IMR-90 (cell line): ENCODE measurements around the gene TMEM163. TPM values are rescaled to one million over a fixed set of nuclear protein-coding genes. Genes with fewer than 3 reads are reported as not detected.

Source experiments
- ATAC-seq: fragments of 200-7000 bp; cut with Tn5 transposase; 2 replicates; pipeline ENCODE4 v1.9.1; 2020; ENCODE audit warnings: low read depth, mild to moderate bottlenecking, moderate library complexity
- BruUV-seq: library from RNA; stranded (reverse); fragments of 400-500 nt; replicated peaks from 2 replicates; lab custom pipeline; 2021; lab: Mats Ljungman, UMichigan
- CTCF ChIA-PET: fragments of 300-600 bp; formaldehyde crosslinking; extraction: SDS; loops from one replicate; lab custom pipeline; 2021; ENCODE audit warnings: antibody characterized with exemption; lab: Yijun Ruan, JAX
- POLR2A ChIA-PET: fragments of 300-600 bp; sonication (Branson Sonifier 250); formaldehyde crosslinking; loops from one replicate; lab custom pipeline; 2022; ENCODE audit warnings: antibody characterized with exemption; ENCODE audit not compliant: unreplicated experiment; lab: Charles Lee
- DNase-seq: peaks from one replicate; pipeline ENCODE4 v3.0.0; 2013
- H2AFZ ChIP-seq: replicated peaks from 2 replicates; pipeline ENCODE3; 2013; ENCODE audit warnings: low read length, mild to moderate bottlenecking; ENCODE audit not compliant: poor library complexity
- H2AK5ac ChIP-seq: 2 replicates; pipeline ENCODE4 v1.6.1; 2013; ENCODE audit warnings: low read depth, low read length, inconsistent platforms
- H2AK9ac ChIP-seq: replicated peaks from 2 replicates; pipeline ENCODE3; 2013; ENCODE audit warnings: mild to moderate bottlenecking, low read depth, low read length, moderate library complexity; ENCODE audit not compliant: poor library complexity
- H2BK120ac ChIP-seq: 2 replicates; pipeline ENCODE4 v1.6.1; 2013; ENCODE audit warnings: low read depth, low read length, inconsistent platforms
- H2BK15ac ChIP-seq: 3 replicates; pipeline ENCODE4 v1.6.1; 2013; ENCODE audit warnings: low read depth, low read length, inconsistent platforms
- H2BK20ac ChIP-seq: 2 replicates; pipeline ENCODE4 v1.6.1; 2013; ENCODE audit warnings: low read depth, mild to moderate bottlenecking, inconsistent platforms, low read length, moderate library complexity
- H2BK5ac ChIP-seq: 2 replicates; pipeline ENCODE4 v1.6.1; 2013; ENCODE audit warnings: mild to moderate bottlenecking, low read depth, low read length, inconsistent platforms; ENCODE audit not compliant: poor library complexity, severe bottlenecking
- H3K14ac ChIP-seq: replicated peaks from 2 replicates; pipeline ENCODE4 v1.6.1; 2013; ENCODE audit warnings: low read depth, low read length, inconsistent platforms
- H3K18ac ChIP-seq: 2 replicates; pipeline ENCODE4 v1.6.1; 2013; ENCODE audit warnings: low read depth, low read length, control low read depth
- H3K23ac ChIP-seq: 2 replicates; pipeline ENCODE4 v1.6.1; 2013; ENCODE audit warnings: low read depth, low read length, inconsistent platforms
- H3K27ac ChIP-seq: 2 replicates; pipeline ENCODE4 v1.5.1; 2013; ENCODE audit warnings: mild to moderate bottlenecking, control low read depth, low read length; ENCODE audit not compliant: insufficient read depth
- H3K27me3 ChIP-seq: 2 replicates; pipeline ENCODE4 v1.6.1; 2013; ENCODE audit warnings: low read length; ENCODE audit not compliant: control insufficient read depth, insufficient read depth
- H3K36me3 ChIP-seq: 2 replicates; pipeline ENCODE4 v1.6.1; 2013; ENCODE audit warnings: low read length, mixed read lengths; ENCODE audit not compliant: control insufficient read depth, insufficient read depth
- H3K4ac ChIP-seq: 2 replicates; pipeline ENCODE4 v1.6.1; 2013; ENCODE audit warnings: low read depth, low read length, inconsistent platforms
- H3K4me1 ChIP-seq: 2 replicates; pipeline ENCODE4 v1.6.1; 2013; ENCODE audit warnings: low read length, mixed read lengths; ENCODE audit not compliant: control insufficient read depth, insufficient read depth
- H3K4me2 ChIP-seq: 2 replicates; pipeline ENCODE4 v1.6.1; 2013; ENCODE audit warnings: low read depth, mild to moderate bottlenecking, control low read depth, low read length, moderate library complexity
- H3K4me3 ChIP-seq: 2 replicates; pipeline ENCODE4 v1.5.1; 2013; ENCODE audit warnings: low read depth, mild to moderate bottlenecking, control low read depth, low read length, moderate library complexity; ENCODE audit not compliant: insufficient read depth
- H3K56ac ChIP-seq: 2 replicates; pipeline ENCODE4 v1.6.1; 2013; ENCODE audit warnings: low read length, inconsistent platforms; ENCODE audit not compliant: insufficient read depth; ENCODE audit errors: extremely low read depth
- H3K79me1 ChIP-seq, 2 experiments: 2 replicates each; pipeline ENCODE4 v1.6.1; 2013; ENCODE audit warnings: low read length in 2 of 2, inconsistent platforms in 1 of 2, low read depth in 1 of 2
- H3K9ac ChIP-seq: 2 replicates; pipeline ENCODE4 v1.6.1; 2013; ENCODE audit warnings: low read depth, low read length, control low read depth
- H3K9me1 ChIP-seq: 2 replicates; pipeline ENCODE4 v1.6.1; 2013; ENCODE audit warnings: low read length, inconsistent platforms; ENCODE audit not compliant: insufficient read depth
- H3K9me3 ChIP-seq: 2 replicates; pipeline ENCODE4 v1.6.1; 2013; ENCODE audit warnings: low read length; ENCODE audit not compliant: control insufficient read depth, insufficient read depth
- H4K20me1 ChIP-seq: 2 replicates; pipeline ENCODE4 v1.6.1; 2013; ENCODE audit warnings: low read length, inconsistent platforms; ENCODE audit not compliant: insufficient read depth
- H4K5ac ChIP-seq: 2 replicates; pipeline ENCODE4 v1.6.1; 2013; ENCODE audit warnings: mild to moderate bottlenecking, low read depth, low read length, control low read depth
- H4K8ac ChIP-seq, 2 experiments: 2 replicates each; pipeline ENCODE4 v1.6.1; 2013; ENCODE audit warnings: low read depth in 2 of 2, low read length in 2 of 2, control low read depth in 1 of 2, inconsistent platforms in 1 of 2
- H4K91ac ChIP-seq: 2 replicates; pipeline ENCODE4 v1.6.1; 2013; ENCODE audit warnings: low read depth, low read length, inconsistent platforms; ENCODE audit not compliant: insufficient read depth
- FOS ChIP-seq: fragments of 150-350 bp; IDR thresholded peaks from 2 replicates; pipeline ENCODE4 v1.6.1; 2016; ENCODE audit warnings: low read depth, low read length
- MAFK ChIP-seq: IDR thresholded peaks from 2 replicates; pipeline ENCODE4 v1.6.1; 2012; ENCODE audit warnings: low read depth, low read length, improper control_type of control experiment
- NFE2L2 ChIP-seq: fragments of 150-350 bp; IDR thresholded peaks from 2 replicates; pipeline ENCODE4 v1.6.1; 2016; ENCODE audit warnings: low read depth, mild to moderate bottlenecking, low read length
- WGBS, 2 experiments: methylation state at CpG; one replicate each; pipeline versions ENCODE4 v1.1.5 to v1.1.7; 2013; ENCODE audit warnings: missing lambda C conversion rate in 2 of 2; ENCODE audit not compliant: insufficient read length in 1 of 2; ENCODE audit errors: extremely low coverage in 2 of 2; 5-methylcytosine and 5-hydroxymethylcytosine counted together
- dilution Hi-C: fragments of 300-500 bp; cut with HindIII; formaldehyde crosslinking; loops from one replicate; pipeline ENCODE4 v1.14.3; 2018; ENCODE audit warnings: low sequenced_read_pairs; ENCODE audit not compliant: unreplicated experiment
- in situ Hi-C: fragments of 300-500 bp; cut with MboI; formaldehyde crosslinking; loops from 3 replicates; pipeline ENCODE4 v1.14.3; 2019; ENCODE audit warnings: low sequenced_read_pairs, inconsistent platforms, mixed read lengths
- intact Hi-C: fragments of 100-400 bp; cut with micrococcal nuclease; formaldehyde crosslinking; loops from 2 replicates; pipeline ENCODE4 v1.10.0; 2022
- polyA plus RNA-seq, 3 experiments: library from polyadenylated mRNA; depleted of rRNA; stranded (reverse); fragments of >200 nt; gene quantifications; 2 replicates each; pipeline ENCODE4 v1.2.3, GENCODE V29; 2012; ENCODE audit warnings: low replicate concordance in 1 of 3
- total RNA-seq: library from RNA; depleted of rRNA; stranded (reverse); fragments of >200 nt; gene quantifications from 2 replicates; pipeline ENCODE4 v1.2.3, GENCODE V29; 2012
- TF ChIP-seq, protein P1 (sequence below): fragments of 150-350 bp; IDR thresholded peaks from 2 replicates; pipeline ENCODE4 v1.6.1; 2017; ENCODE audit warnings: mild to moderate bottlenecking, antibody characterized with exemption, low read length, low read depth

The TMEM163 gene
- total and polyA plus RNA-seq, 2 of the 4 experiments (the other 2 are of a cell fraction): not detected

DNA sequence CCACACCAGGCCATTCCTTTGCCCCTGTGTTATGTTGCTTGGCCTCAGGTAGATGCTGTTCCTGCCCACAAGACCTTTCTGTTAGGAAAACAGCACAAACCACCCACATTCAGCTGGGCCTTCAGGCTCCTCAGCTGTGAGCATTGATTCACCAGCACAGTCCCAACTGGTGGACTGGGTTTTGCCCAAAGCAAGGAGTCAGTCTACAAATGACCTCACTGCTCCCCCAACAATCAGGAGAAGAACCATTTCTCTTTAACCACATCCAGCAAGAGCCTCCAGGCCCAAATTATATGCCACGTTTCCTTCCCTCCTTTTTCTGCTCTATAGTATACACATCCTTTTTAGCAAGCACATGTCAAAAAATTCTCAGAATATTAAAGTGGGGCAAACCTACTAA, 5.2 kb downstream of the TMEM163 start:
- ATAC-seq: no peak
- Histone ChIP-seq H2AFZ (no peak overlapping the region), H3K23ac (no peak overlapping the region), H4K5ac (no peak overlapping the region), H2BK20ac (no peak overlapping the region), H3K36me3 (no peaks in the 10 kb centered on the region), H3K14ac (no peak overlapping the region), H2AK5ac (no peak overlapping the region), H3K56ac (no peak overlapping the region), H3K4me1 (no peaks in the 10 kb centered on the region), H2BK15ac (no peak overlapping the region), H3K27me3 (peaks cover 36% of the 10 kb centered on the region), H3K9me3 (no peaks in the 10 kb centered on the region), H4K91ac (no peak overlapping the region), H4K20me1 (no peaks in the 10 kb centered on the region), H3K9ac (no peak overlapping the region), H4K8ac (no peak overlapping the region), H3K18ac (no peak overlapping the region), H2BK120ac (no peak overlapping the region), H3K9me1 (no peaks in the 10 kb centered on the region), H3K79me1 (no peaks in the 10 kb centered on the region), H3K4me3 (no peak overlapping the region), H2BK5ac (no peak overlapping the region), H3K4ac (no peak overlapping the region), H2AK9ac (no peak overlapping the region), H3K27ac (no peak overlapping the region), H3K4me2 (no peak overlapping the region)
- intact Hi-C loops (no loop called here), dilution Hi-C loops (no loop called here), in situ Hi-C loops (no loop called here)
- WGBS, 2 experiments: no CpG with 5 or more reads among the region's 1 CpG
- ChIA-PET CTCF (no interaction called here), POLR2A (no interaction called here)
- TF ChIP-seq MAFK (no peak), FOS (no peak), NFE2L2 (no peak)
- TF ChIP-seq, protein P1, sequence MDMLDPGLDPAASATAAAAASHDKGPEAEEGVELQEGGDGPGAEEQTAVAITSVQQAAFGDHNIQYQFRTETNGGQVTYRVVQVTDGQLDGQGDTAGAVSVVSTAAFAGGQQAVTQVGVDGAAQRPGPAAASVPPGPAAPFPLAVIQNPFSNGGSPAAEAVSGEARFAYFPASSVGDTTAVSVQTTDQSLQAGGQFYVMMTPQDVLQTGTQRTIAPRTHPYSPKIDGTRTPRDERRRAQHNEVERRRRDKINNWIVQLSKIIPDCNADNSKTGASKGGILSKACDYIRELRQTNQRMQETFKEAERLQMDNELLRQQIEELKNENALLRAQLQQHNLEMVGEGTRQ: no peak
- BruUV-seq: no TSS peak
- no peak for DNase-seq
